HepG2 (cell line): ENCODE data around the gene SUMO1. TPM values are rescaled to one million over a fixed set of nuclear protein-coding genes. Genes with fewer than 3 reads are reported as not detected.
A peak's percentile ranks its signal among the peaks of the same experiment; 100 is the strongest.

Experiments used
- BRCA1 ChIP-seq: sonication (generic); formaldehyde crosslinking; IDR thresholded peaks from 2 replicates; pipeline ENCODE4 v1.4.0; 2020; ENCODE audit warnings: missing genetic modification reagents
- ELF3 ChIP-seq: IDR thresholded peaks from 2 replicates; pipeline ENCODE4 v1.6.1; 2016; ENCODE audit warnings: missing genetic modification reagents, missing compliant biosample characterization
- ELF4 ChIP-seq: sonication (generic); formaldehyde crosslinking; IDR thresholded peaks from 2 replicates; pipeline ENCODE4 v1.5.0; 2020; ENCODE audit warnings: missing genetic modification reagents, mild to moderate bottlenecking, moderate library complexity, borderline replicate concordance
- EP300 ChIP-seq, 3 experiments: sonication (generic) in 1 of 3; formaldehyde crosslinking in 1 of 3; IDR thresholded peaks; 2 replicates each; pipeline versions ENCODE4 v1.5.1 to v1.6.1; 2011 to 2020; ENCODE audit warnings: low read depth in 2 of 3, low read length in 2 of 3, borderline replicate concordance in 1 of 3, improper control_type of control experiment in 1 of 3, mild to moderate bottlenecking in 1 of 3, missing genetic modification reagents in 1 of 3, moderate library complexity in 1 of 3
- GLI4 ChIP-seq: sonication (generic); formaldehyde crosslinking; IDR thresholded peaks from 2 replicates; pipeline ENCODE4 v1.5.1; 2020; ENCODE audit warnings: missing genetic modification reagents, mild to moderate bottlenecking, moderate library complexity, borderline replicate concordance
- HMG20B ChIP-seq: conservative IDR thresholded peaks from 2 replicates; pipeline ENCODE4 v1.6.1; 2016; ENCODE audit warnings: missing genetic modification reagents, missing compliant biosample characterization
- KDM4B ChIP-seq: sonication (generic); formaldehyde crosslinking; IDR thresholded peaks from 2 replicates; pipeline ENCODE4 v1.4.0; 2020; ENCODE audit warnings: missing genetic modification reagents
- MIER3 ChIP-seq: IDR thresholded peaks from 2 replicates; pipeline ENCODE4 v1.6.1; 2016; ENCODE audit warnings: missing compliant biosample characterization, borderline replicate concordance
- REPIN1 ChIP-seq: sonication (generic); formaldehyde crosslinking; IDR thresholded peaks from 2 replicates; pipeline ENCODE4 v1.8.0; 2022; ENCODE audit warnings: missing genetic modification reagents, low read depth, mild to moderate bottlenecking, borderline replicate concordance
- RORA ChIP-seq: sonication (generic); formaldehyde crosslinking; IDR thresholded peaks from 2 replicates; pipeline ENCODE4 v1.5.0; 2020; ENCODE audit warnings: mild to moderate bottlenecking, missing genetic modification reagents, moderate library complexity
- YEATS4 ChIP-seq: sonication (generic); formaldehyde crosslinking; IDR thresholded peaks from 2 replicates; pipeline ENCODE4 v1.4.0; 2020; ENCODE audit warnings: missing genetic modification reagents, borderline replicate concordance
- ZBTB7A ChIP-seq: sonication (generic); formaldehyde crosslinking; IDR thresholded peaks from 2 replicates; pipeline ENCODE4 v1.8.0; 2022; ENCODE audit warnings: mild to moderate bottlenecking, missing genetic modification reagents
- ZFY ChIP-seq: sonication (generic); formaldehyde crosslinking; IDR thresholded peaks from 2 replicates; pipeline ENCODE4 v1.4.0; 2020; ENCODE audit warnings: missing genetic modification reagents
- ZNF225 ChIP-seq: sonication (generic); formaldehyde crosslinking; IDR thresholded peaks from 2 replicates; pipeline ENCODE4 v1.4.0; 2020; ENCODE audit warnings: mild to moderate bottlenecking, missing genetic modification reagents
- ZNF30 ChIP-seq: sonication (generic); formaldehyde crosslinking; IDR thresholded peaks from 2 replicates; pipeline ENCODE4 v1.5.0; 2020; ENCODE audit warnings: mild to moderate bottlenecking, missing genetic modification reagents
- ZNF547 ChIP-seq: sonication (generic); formaldehyde crosslinking; IDR thresholded peaks from 2 replicates; pipeline ENCODE4 v1.5.1; 2020; ENCODE audit warnings: mild to moderate bottlenecking, missing genetic modification reagents
- ZNF549 ChIP-seq: sonication (generic); formaldehyde crosslinking; IDR thresholded peaks from 2 replicates; pipeline ENCODE4 v1.5.0; 2020; ENCODE audit warnings: missing genetic modification reagents
- ZNF557 ChIP-seq: sonication (generic); formaldehyde crosslinking; IDR thresholded peaks from 2 replicates; pipeline ENCODE4 v1.4.0; 2020; ENCODE audit warnings: missing genetic modification reagents
- ZNF713 ChIP-seq: sonication (generic); formaldehyde crosslinking; IDR thresholded peaks from 2 replicates; pipeline ENCODE4 v1.4.0; 2020; ENCODE audit warnings: mild to moderate bottlenecking, missing genetic modification reagents
- ZNF737 ChIP-seq: sonication (generic); formaldehyde crosslinking; IDR thresholded peaks from 2 replicates; pipeline ENCODE4 v1.5.0; 2020; ENCODE audit warnings: missing genetic modification reagents, mild to moderate bottlenecking, borderline replicate concordance
- ZNF792 ChIP-seq: IDR thresholded peaks from 2 replicates; pipeline ENCODE4 v1.6.1; 2016
- ZZZ3 ChIP-seq: sonication (generic); formaldehyde crosslinking; IDR thresholded peaks from 2 replicates; pipeline ENCODE4 v1.4.0; 2020; ENCODE audit warnings: missing genetic modification reagents, mild to moderate bottlenecking, borderline replicate concordance
- polyA plus RNA-seq, 8 experiments: library from polyadenylated mRNA; depleted of rRNA in 3 of 8; stranded (reverse) in 7 of 8; unstranded in 1 of 8; fragments of >200 nt; fragmentation: Illumina TruSeq in 4 of 8; extraction: Trizol in 4 of 8; gene quantifications; 2 replicates each; pipeline versions ENCODE4 v1.2.1 to v1.2.3, GENCODE V29; 2011 to 2016; ENCODE audit warnings: low read depth in 4 of 8, missing spikeins in 1 of 8, mixed read lengths in 1 of 8; ENCODE audit not compliant: insufficient read depth in 1 of 8
- total RNA-seq, 5 experiments: library from RNA; depleted of rRNA; stranded (reverse); fragments of >200 nt; fragmentation: Illumina TruSeq; extraction: Trizol; gene quantifications; 2 replicates each; pipeline ENCODE4 v1.2.3, GENCODE V29; 2016; ENCODE audit warnings: low read depth in 1 of 5
- TF ChIP-seq, protein P1 (sequence below): sonication (generic); formaldehyde crosslinking; IDR thresholded peaks from 2 replicates; pipeline ENCODE4 v1.5.0; 2020; ENCODE audit warnings: mild to moderate bottlenecking, missing genetic modification reagents
- TF ChIP-seq, protein P2 (sequence below): sonication (generic); formaldehyde crosslinking; IDR thresholded peaks from 2 replicates; pipeline ENCODE4 v1.4.0; 2020; ENCODE audit warnings: missing genetic modification reagents
- TF ChIP-seq, protein P3 (sequence below): sonication (generic); formaldehyde crosslinking; IDR thresholded peaks from 2 replicates; pipeline ENCODE4 v1.4.0; 2020; ENCODE audit warnings: missing genetic modification reagents
- TF ChIP-seq, protein P4 (sequence below): sonication (generic); formaldehyde crosslinking; IDR thresholded peaks from 2 replicates; pipeline ENCODE4 v1.4.0; 2020; ENCODE audit warnings: missing genetic modification reagents

SUMO1 gene
- total and polyA plus RNA-seq, 2 of the 13 experiments (the other 11 are each of a cell fraction or from before 2014, with no cell fraction given), result 101 to 173 TPM

DNA sequence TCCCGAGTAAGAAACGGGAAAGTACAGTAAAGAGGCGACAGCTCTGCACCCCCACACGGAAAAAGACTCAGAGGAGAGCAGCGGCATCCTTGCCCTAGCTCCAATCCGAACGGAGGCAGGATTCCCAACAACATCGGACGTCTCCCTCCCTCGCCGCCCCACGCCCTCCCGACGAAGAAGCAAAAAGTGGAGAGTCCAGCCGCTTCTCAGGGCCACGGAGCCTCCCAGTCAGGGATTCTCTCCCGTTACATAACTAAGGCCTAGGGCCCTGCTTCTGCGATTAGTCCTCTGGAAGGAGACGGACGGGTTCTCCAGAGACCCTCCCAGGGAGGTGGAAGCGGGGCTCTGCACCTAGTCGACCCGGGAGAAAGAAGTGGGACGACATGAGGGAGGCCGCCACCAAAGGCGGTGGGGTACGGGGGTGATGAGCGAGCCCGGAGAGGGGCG lies 587 bp downstream of the SUMO1 start (continued):
- TF ChIP-seq HMG20B (CRISPR knock-in tag) (no peak), ZNF30 (CRISPR knock-in tag) (peak; percentile 92), EP300 (IDR thresholded peaks at IDR 0.05; ENCODE audit: low read depth in 2 of 2, low read length in 2 of 2) (no peak), EP300 (CRISPR knock-in tag; IDR thresholded peaks at IDR 0.05; ENCODE audit: borderline replicate concordance) (0 out of 2 replicates have a peak, but pooled peaks have one; percentile 9), YEATS4 (CRISPR knock-in tag) (0 out of 2 replicates have a peak, but pooled peaks have one; percentile 71), ZNF547 (CRISPR knock-in tag) (0 out of 2 replicates have a peak, but pooled peaks have one; percentile 12), BRCA1 (CRISPR knock-in tag) (no peak), ZNF557 (0 out of 2 replicates have a peak, but pooled peaks have one; percentile 2), ZNF713 (CRISPR knock-in tag) (0 out of 2 replicates have a peak, but pooled peaks have one; percentile 54), ELF3 (0 out of 2 replicates have a peak, but pooled peaks have one; percentile 7), MIER3 (no peak), GLI4 (CRISPR knock-in tag) (0 out of 2 replicates have a peak, but pooled peaks have one; percentile 24), ZNF737 (CRISPR knock-in tag) (0 out of 2 replicates have a peak, but pooled peaks have one; percentile 89), ZFY (peak; percentile 75; the same call in 1 of the 2 replicates), ZNF549 (CRISPR knock-in tag) (no peak), ZBTB7A (CRISPR knock-in tag) (0 out of 2 replicates have a peak, but pooled peaks have one; percentile 48), ELF4 (no peak), ZZZ3 (CRISPR knock-in tag) (no peak), RORA (CRISPR knock-in tag) (no peak), KDM4B (CRISPR knock-in tag) (0 out of 2 replicates have a peak, but pooled peaks have one; percentile 22), ZNF792 (CRISPR knock-in tag) (no peak), ZNF225 (CRISPR knock-in tag) (no peak), REPIN1 (CRISPR knock-in tag) (0 out of 2 replicates have a peak, but pooled peaks have one; percentile 0)
- TF ChIP-seq, protein P1, sequence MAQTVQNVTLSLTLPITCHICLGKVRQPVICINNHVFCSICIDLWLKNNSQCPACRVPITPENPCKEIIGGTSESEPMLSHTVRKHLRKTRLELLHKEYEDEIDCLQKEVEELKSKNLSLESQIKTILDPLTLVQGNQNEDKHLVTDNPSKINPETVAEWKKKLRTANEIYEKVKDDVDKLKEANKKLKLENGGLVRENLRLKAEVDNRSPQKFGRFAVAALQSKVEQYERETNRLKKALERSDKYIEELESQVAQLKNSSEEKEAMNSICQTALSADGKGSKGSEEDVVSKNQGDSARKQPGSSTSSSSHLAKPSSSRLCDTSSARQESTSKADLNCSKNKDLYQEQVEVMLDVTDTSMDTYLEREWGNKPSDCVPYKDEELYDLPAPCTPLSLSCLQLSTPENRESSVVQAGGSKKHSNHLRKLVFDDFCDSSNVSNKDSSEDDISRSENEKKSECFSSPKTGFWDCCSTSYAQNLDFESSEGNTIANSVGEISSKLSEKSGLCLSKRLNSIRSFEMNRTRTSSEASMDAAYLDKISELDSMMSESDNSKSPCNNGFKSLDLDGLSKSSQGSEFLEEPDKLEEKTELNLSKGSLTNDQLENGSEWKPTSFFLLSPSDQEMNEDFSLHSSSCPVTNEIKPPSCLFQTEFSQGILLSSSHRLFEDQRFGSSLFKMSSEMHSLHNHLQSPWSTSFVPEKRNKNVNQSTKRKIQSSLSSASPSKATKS (CRISPR knock-in tag), result no peak
- TF ChIP-seq, protein P2, sequence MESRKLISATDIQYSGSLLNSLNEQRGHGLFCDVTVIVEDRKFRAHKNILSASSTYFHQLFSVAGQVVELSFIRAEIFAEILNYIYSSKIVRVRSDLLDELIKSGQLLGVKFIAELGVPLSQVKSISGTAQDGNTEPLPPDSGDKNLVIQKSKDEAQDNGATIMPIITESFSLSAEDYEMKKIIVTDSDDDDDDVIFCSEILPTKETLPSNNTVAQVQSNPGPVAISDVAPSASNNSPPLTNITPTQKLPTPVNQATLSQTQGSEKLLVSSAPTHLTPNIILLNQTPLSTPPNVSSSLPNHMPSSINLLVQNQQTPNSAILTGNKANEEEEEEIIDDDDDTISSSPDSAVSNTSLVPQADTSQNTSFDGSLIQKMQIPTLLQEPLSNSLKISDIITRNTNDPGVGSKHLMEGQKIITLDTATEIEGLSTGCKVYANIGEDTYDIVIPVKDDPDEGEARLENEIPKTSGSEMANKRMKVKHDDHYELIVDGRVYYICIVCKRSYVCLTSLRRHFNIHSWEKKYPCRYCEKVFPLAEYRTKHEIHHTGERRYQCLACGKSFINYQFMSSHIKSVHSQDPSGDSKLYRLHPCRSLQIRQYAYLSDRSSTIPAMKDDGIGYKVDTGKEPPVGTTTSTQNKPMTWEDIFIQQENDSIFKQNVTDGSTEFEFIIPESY (CRISPR knock-in tag), result no peak
- TF ChIP-seq, protein P3, sequence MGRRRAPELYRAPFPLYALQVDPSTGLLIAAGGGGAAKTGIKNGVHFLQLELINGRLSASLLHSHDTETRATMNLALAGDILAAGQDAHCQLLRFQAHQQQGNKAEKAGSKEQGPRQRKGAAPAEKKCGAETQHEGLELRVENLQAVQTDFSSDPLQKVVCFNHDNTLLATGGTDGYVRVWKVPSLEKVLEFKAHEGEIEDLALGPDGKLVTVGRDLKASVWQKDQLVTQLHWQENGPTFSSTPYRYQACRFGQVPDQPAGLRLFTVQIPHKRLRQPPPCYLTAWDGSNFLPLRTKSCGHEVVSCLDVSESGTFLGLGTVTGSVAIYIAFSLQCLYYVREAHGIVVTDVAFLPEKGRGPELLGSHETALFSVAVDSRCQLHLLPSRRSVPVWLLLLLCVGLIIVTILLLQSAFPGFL (CRISPR knock-in tag), result no peak
- TF ChIP-seq, protein P4, sequence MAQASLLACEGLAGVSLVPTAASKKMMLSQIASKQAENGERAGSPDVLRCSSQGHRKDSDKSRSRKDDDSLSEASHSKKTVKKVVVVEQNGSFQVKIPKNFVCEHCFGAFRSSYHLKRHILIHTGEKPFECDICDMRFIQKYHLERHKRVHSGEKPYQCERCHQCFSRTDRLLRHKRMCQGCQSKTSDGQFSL, result peak; percentile 94
